ENCODE results near the gene PDLIM3.

The PDLIM3 gene

GRCh38 chr4:185468999-185469398 lies 66.3 kb downstream of the PDLIM3 start:
- no peak for TF ChIP-seq SIN3A (IDR thresholded peaks at IDR 0.05; ENCODE audit: borderline replicate concordance, insufficient read depth, low read length)
- no peak for TF ChIP-seq TAF1 (IDR thresholded peaks at IDR 0.05; ENCODE audit: borderline replicate concordance, insufficient read depth, low read length)
- no peak for TF ChIP-seq FOXP2 (optimal IDR thresholded peaks at IDR 0.05; ENCODE audit: borderline replicate concordance, extremely low read depth, extremely low read length, insufficient read depth)
- TF ChIP-seq POLR2AphosphoS5 (IDR thresholded peaks at IDR 0.05; ENCODE audit: low read depth, low read length): no peak
- TF ChIP-seq REST (IDR thresholded peaks at IDR 0.05; ENCODE audit: insufficient read depth in 1 of 2, low read depth in 2 of 2, low read length in 2 of 2): no peak

- no peak for TF ChIP-seq REST (IDR thresholded peaks at IDR 0.05; ENCODE audit: insufficient read depth in 1 of 2, low read depth in 2 of 2, low read length in 2 of 2)
- no peak for TF ChIP-seq TAF1 (IDR thresholded peaks at IDR 0.05; ENCODE audit: borderline replicate concordance, insufficient read depth, low read length)
These were observed 67.3 kb downstream of the PDLIM3 start for GRCh38 chr4:185467991-185468390.

DNA sequence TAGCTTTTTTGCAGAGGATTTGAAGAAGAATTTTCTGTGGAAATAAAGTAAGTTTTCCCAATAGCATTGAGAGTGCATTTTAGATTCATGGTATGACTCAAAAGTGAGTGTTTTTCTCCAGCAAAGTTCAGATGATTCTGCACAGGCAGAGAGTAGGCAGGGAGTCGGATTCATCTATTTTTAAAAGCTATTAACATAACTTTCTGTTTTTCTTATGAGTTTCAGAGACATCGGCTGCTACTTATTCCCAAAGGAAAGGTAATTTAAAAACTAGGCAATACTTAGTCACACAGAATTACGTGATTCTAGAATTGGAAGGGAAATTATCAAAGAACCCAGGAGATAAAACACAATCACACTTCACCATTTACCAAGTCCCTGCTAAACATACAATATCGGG lies 68.2 kb downstream of the PDLIM3 start:
- no peak for TF ChIP-seq FOXP2 (optimal IDR thresholded peaks at IDR 0.05; ENCODE audit: borderline replicate concordance, extremely low read depth, extremely low read length, insufficient read depth)
- TF ChIP-seq REST (IDR thresholded peaks at IDR 0.05; ENCODE audit: insufficient read depth in 1 of 2, low read depth in 2 of 2, low read length in 2 of 2): no peak
- TF ChIP-seq TAF1 (IDR thresholded peaks at IDR 0.05; ENCODE audit: borderline replicate concordance, insufficient read depth, low read length): no peak
- TF ChIP-seq POLR2AphosphoS5 (IDR thresholded peaks at IDR 0.05; ENCODE audit: low read depth, low read length): no peak
- TF ChIP-seq SIN3A (IDR thresholded peaks at IDR 0.05; ENCODE audit: borderline replicate concordance, insufficient read depth, low read length): no peak

DNA sequence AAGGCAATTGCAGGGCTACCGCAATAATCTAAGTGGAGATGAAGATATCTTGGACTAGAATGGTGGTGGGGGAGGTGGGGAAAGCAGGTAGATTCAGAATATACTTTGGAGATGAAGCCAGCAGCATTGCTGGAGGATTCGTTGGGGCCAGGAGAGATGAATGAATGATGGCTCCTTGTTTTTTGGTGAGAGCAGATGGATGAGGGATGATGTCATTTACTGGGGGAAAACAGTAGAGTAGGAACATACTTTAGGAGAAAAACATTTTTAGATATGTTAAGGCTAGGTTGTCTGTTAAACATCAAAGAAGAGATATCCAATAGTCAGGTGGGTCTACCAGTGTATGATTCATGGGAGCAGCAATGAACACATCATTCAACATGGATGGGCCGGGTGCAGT lies 69.6 kb downstream of the PDLIM3 start:
- no peak for TF ChIP-seq POLR2AphosphoS5 (IDR thresholded peaks at IDR 0.05; ENCODE audit: low read depth, low read length)
- no peak for TF ChIP-seq REST (IDR thresholded peaks at IDR 0.05; ENCODE audit: insufficient read depth in 1 of 2, low read depth in 2 of 2, low read length in 2 of 2)
- TF ChIP-seq SIN3A (IDR thresholded peaks at IDR 0.05; ENCODE audit: borderline replicate concordance, insufficient read depth, low read length): no peak
- TF ChIP-seq TAF1 (IDR thresholded peaks at IDR 0.05; ENCODE audit: borderline replicate concordance, insufficient read depth, low read length): no peak
- no peak for TF ChIP-seq FOXP2 (optimal IDR thresholded peaks at IDR 0.05; ENCODE audit: borderline replicate concordance, extremely low read depth, extremely low read length, insufficient read depth)

GRCh38 chr4:185464887-185465286 lies 70.4 kb downstream of the PDLIM3 start:
- TF ChIP-seq SIN3A (IDR thresholded peaks at IDR 0.05; ENCODE audit: borderline replicate concordance, insufficient read depth, low read length): no peak
- no peak for TF ChIP-seq POLR2AphosphoS5 (IDR thresholded peaks at IDR 0.05; ENCODE audit: low read depth, low read length)
